Measurements from ENCODE around the gene PAPPA.

GRCh38 chr9:116154334-116154975, 864 bp downstream of the PAPPA start:
- TF ChIP-seq CTCF (IDR thresholded peaks at IDR 0.05) (no peak), POLR2A (IDR thresholded peaks at IDR 0.05; ENCODE audit: low read depth) (no peak), EP300 (IDR thresholded peaks at IDR 0.05) (no peak)

Measured in esophagus muscularis mucosa (tissue), 4 donors.